Posterior vena cava (tissue), 2 donors: ENCODE results near the gene RAB2B. TPM values are rescaled to one million over a fixed set of nuclear protein-coding genes. Genes with fewer than 3 reads are reported as not detected.
A peak's percentile ranks its signal among the peaks of the same experiment; 100 is the strongest.
"Not testable (repeated sequence)": the region's sequence is repeated elsewhere in the genome, so short reads cannot be mapped to it uniquely, and the experiment has no call there.

Experiments
- DNase-seq: peaks from one replicate; pipeline ENCODE4 v3.0.0-alpha.2; 2020; ENCODE audit warnings: low spot score
- intact Hi-C, 2 donors: fragments of 100-400 bp; cut with DNase I; formaldehyde crosslinking; loops; one replicate each; pipeline versions ENCODE4 v1.14.1 to v1.14.2; 2022 to 2023
- total RNA-seq, 2 donors: library from RNA; stranded (reverse); fragmentation: NEBNext Ultra II Directional; extraction: Animal tissue kit (Norgen Biotek cat#: 25700); gene quantifications; one replicate each; pipeline ENCODE4 v1.2.1, GENCODE V29; 2021
- donor health status: DM: yes; HTN: yes; CAD: no.
- donor health status: DM: yes; HTN: yes; CAD: no.

The RAB2B gene
- total RNA-seq, 2 donors from 2014 or later = 29.2 to 32.3 TPM

- no peak for DNase-seq
Observed at GRCh38 chr14:21496453-21496852, 19.7 kb upstream of the RAB2B start.

GRCh38 chr14:21494902-21495762 is 18.4 kb upstream of the RAB2B start:
- DNase-seq = no peak
- intact Hi-C loops = loop anchor here in 1 of 2 donors (5.0 kb wide), 1 partner anchor 62 kb away; no protein-coding TSS in a partner anchor

More at GRCh38 chr14:21496453-21496852, 19.7 kb upstream of the RAB2B start:
- intact Hi-C loops = loop anchor here in 1 of 2 donors (5.0 kb wide), 1 partner anchor 61 kb away; no protein-coding TSS in a partner anchor

- no peak for DNase-seq
- intact Hi-C loops = no loop called here
Observed at GRCh38 chr14:21486640-21487087, 9.9 kb upstream of the RAB2B start.

- DNase-seq = peak; percentile 94
- intact Hi-C loops = no loop called here
Observed at GRCh38 chr14:21476523-21476924, 235 bp downstream of the RAB2B start.

GRCh38 chr14:21475767-21476522 is 814 bp downstream of the RAB2B start:
- intact Hi-C loops = no loop called here

GRCh38 chr14:21467616-21468015 is 9.1 kb downstream of the RAB2B start:
- no peak for DNase-seq
- intact Hi-C loops = loop anchor here in 1 of 2 donors (10.0 kb wide), 1 partner anchor 1453 kb away; the partner anchor contains the start of gene OR4K14

More at GRCh38 chr14:21475767-21476522, 814 bp downstream of the RAB2B start:
- DNase-seq = no peak

- intact Hi-C loops = no loop called here
- peak; percentile 100 for DNase-seq
Observed at GRCh38 chr14:21455912-21456667, 20.7 kb downstream of the RAB2B start, which contains the start of gene CHD8. Gene CHD8, minus strand, starts transcription at chr14:21456123. Its CDS starts 24,480 bp downstream, at chr14:21431643.

- no peak for DNase-seq
- intact Hi-C loops = no loop called here
Observed at GRCh38 chr14:21455592-21455911, 21.2 kb downstream of the RAB2B start.

- intact Hi-C loops = no loop called here
- no peak for DNase-seq
Observed at GRCh38 chr14:21454843-21455544, 21.8 kb downstream of the RAB2B start.

- intact Hi-C loops = no loop called here
- DNase-seq = no peak
Observed at GRCh38 chr14:21449899-21450216, 26.9 kb downstream of the RAB2B start.

GRCh38 chr14:21442657-21443056 is 34.1 kb downstream of the RAB2B start:
- DNase-seq, intact Hi-C loops: not testable (repeated sequence)

- intact Hi-C loops = no loop called here
- DNase-seq = no peak
Observed at GRCh38 chr14:21440859-21441258, 35.9 kb downstream of the RAB2B start.

GRCh38 chr14:21437063-21437901 is 39.5 kb downstream of the RAB2B start:
- DNase-seq = peak; percentile 100
- intact Hi-C loops = no loop called here

GRCh38 chr14:21436567-21437062 is 40.1 kb downstream of the RAB2B start:
- no peak for DNase-seq
- intact Hi-C loops = no loop called here

GRCh38 chr14:21431126-21431525 is 45.6 kb downstream of the RAB2B start:
- DNase-seq = no peak
- intact Hi-C loops = no loop called here

GRCh38 chr14:21428930-21429329 is 47.8 kb downstream of the RAB2B start:
- intact Hi-C loops = no loop called here
- DNase-seq = no peak

GRCh38 chr14:21426692-21427091 is 50.1 kb downstream of the RAB2B start:
- DNase-seq = no peak
- intact Hi-C loops = no loop called here

- DNase-seq = no peak
- intact Hi-C loops = no loop called here
Observed at GRCh38 chr14:21419528-21419927, 57.2 kb downstream of the RAB2B start.
